ENCODE data around the gene TMEM101.
"Not testable (repeated sequence)": the region's sequence is repeated elsewhere in the genome, so short reads cannot be mapped to it uniquely, and the experiment has no call there.

Gene TMEM101

GRCh38 chr17:43999024-43999423, 15.7 kb downstream of the TMEM101 start:
- DNase-seq: no peak

GRCh38 chr17:43998552-43998951, 16.2 kb downstream of the TMEM101 start:
- no peak for DNase-seq

- not testable (repeated sequence) for DNase-seq
Observed at GRCh38 chr17:43997180-43997579, 17.6 kb downstream of the TMEM101 start.

- DNase-seq: no peak
Observed at GRCh38 chr17:43995150-43995471, 19.7 kb downstream of the TMEM101 start.

- DNase-seq: peak; percentile 65
Observed at GRCh38 chr17:43994272-43995149, 20.3 kb downstream of the TMEM101 start.

GRCh38 chr17:43992641-43993040, 22.1 kb downstream of the TMEM101 start:
- DNase-seq: no peak

- no peak for DNase-seq
Observed at GRCh38 chr17:43988301-43988700, 26.5 kb downstream of the TMEM101 start.

GRCh38 chr17:43987131-43988021, 27.4 kb downstream of the TMEM101 start:
- DNase-seq: no peak

GRCh38 chr17:43986225-43986981, 28.4 kb downstream of the TMEM101 start:
- no peak for DNase-seq

GRCh38 chr17:43984521-43984920, 30.2 kb downstream of the TMEM101 start:
- DNase-seq: no peak

- DNase-seq: peak; percentile 23
Observed at GRCh38 chr17:43983515-43984411, 31.0 kb downstream of the TMEM101 start.

GRCh38 chr17:43983196-43983514, 31.6 kb downstream of the TMEM101 start:
- DNase-seq: no peak

GRCh38 chr17:43982171-43982570, 32.6 kb downstream of the TMEM101 start:
- no peak for DNase-seq

GRCh38 chr17:43979671-43980070, 35.1 kb downstream of the TMEM101 start:
- DNase-seq: no peak

- DNase-seq: no peak
Observed at GRCh38 chr17:43979011-43979410, 35.8 kb downstream of the TMEM101 start.

- DNase-seq: no peak
Observed at GRCh38 chr17:43978078-43978477, 36.7 kb downstream of the TMEM101 start.

- DNase-seq: no peak
Observed at GRCh38 chr17:43976963-43977837, 37.6 kb downstream of the TMEM101 start.

- DNase-seq: no peak
Observed at GRCh38 chr17:43975898-43976297, 38.9 kb downstream of the TMEM101 start.

GRCh38 chr17:43974382-43975266, 40.1 kb downstream of the TMEM101 start:
- DNase-seq: no peak
